Inferior parietal cortex (tissue), 1 donor: ENCODE measurements around the gene MOCOS.

Experiments used
- DNase-seq: peaks from one replicate; pipeline ENCODE4 v3.0.0-alpha.2; 2016; ENCODE audit errors: extremely low spot score

MOCOS gene

DNA sequence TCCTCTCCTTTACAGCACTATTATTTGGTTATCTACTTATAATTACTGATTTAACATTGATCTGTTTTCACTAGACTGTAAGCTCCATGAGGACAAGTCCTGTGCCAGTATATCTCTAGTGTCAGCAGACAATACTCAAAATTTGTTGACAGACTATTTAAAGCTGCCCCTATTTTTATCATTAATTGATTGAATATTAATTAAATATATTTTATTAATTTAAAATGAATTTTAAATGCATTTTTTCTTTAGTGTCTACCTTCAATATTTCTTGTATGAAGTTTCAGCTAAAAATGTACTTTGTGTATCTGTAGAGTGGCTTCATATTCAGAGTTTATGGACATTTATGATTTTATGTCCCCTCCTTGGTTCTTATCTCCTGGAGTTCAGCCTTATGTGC, 83.9 kb downstream of the MOCOS start:
- DNase-seq = no peak

DNA sequence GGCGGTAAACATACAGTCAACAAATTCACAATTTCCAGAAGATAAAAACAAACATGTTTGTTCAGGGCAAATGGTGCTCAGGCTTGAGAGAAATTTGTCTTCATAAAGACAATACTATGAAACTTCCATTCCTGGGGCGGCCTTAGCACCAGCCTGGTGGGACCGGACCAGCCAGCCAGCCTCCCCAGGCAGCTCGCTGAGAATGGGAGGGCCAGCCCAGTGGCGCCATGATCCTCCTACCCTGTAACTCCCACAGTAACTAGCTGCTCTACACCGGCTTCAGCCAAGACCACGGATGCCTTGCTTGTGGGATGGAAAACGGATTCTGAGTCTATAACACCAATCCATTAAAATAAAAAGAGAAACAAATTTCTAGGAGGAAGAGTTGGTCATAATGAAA, 86.0 kb downstream of the MOCOS start:
- no peak for DNase-seq

DNA sequence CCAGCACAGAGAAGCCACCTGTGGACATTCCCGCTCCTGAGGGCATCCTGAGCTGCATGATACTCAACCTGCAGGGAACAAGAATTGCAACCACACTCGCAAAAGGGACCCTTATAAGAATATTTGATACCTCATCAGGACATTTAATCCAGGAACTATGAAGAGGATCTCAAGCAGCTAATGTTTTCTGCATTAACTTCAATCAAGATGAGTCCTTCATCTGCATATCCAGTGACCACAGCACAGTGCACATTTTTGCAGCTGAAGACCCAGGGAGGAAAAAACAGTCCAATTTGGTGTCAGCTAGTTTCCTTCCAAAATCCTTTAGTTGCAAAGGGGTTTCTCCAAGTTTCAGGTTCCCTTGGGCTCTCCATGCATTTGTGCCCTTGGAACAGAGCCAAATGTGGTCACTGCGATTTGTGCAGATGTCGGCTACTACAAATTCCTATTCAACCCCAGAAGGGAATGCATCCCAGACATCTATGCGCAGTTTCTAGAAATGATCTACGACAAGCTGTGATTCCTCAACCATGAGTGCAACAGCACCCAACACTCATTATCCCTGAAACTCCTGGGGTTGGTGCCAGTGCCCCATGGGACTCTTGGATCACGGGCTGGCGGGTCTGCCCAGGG, 86.9 kb downstream of the MOCOS start:
- no peak for DNase-seq

DNA sequence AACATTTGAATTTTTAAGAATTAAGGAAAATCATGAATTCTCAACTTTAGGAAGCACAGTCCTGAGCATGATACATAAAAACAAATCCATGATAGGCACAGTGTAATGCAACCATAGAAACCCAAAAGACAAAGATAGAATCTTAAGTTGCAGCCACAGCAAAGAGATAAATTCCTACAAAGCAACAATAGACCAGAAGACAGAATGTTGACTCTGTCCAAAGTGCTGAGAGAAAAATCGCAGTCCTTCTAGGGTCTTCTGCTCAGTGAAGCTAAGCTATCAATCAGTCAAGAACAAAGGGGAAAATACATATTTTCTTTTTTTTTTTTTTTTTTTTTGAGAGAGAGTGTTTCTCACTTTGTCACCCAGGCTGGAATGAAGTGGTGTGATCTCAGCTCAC, 88.3 kb downstream of the MOCOS start:
- no peak for DNase-seq

DNA sequence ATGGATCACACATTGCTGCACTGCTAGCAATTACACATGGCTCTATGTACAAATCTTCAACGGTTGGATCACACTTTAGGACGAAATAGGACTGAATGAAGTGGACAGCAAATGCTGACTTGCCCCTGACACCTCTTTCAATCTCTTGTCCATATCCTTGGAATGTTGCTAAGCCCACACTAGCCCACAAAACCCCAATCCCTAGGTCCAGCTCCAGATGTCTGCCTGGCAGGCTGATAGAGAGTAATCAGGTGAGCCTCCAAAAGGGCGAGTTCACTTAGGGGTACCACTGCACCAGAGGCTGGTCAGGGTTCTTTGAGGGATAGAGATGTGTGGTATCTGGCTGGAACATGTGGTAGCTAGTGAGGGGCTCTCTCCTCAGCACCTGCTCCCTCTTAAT, 91.7 kb downstream of the MOCOS start:
- no peak for DNase-seq

DNA sequence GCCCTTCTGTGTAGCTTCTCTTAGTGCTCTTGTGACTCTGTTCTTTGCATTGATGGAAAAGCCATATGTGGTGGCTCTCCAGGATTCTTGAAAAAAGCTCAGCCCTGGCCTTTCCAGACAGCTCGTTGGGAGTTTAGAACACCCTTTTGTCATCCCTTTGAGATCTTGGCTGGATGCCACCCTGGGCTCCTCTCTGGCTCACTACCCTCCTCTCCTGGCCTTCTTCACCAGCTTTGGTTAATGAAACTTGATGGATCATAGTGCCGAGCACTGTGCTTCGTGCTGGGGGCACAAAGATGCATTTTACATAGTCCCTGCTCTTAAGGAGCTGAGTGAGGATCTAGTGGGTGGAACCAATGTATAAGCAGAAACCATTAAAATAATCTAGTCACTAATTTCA, 94.6 kb downstream of the MOCOS start:
- no peak for DNase-seq

DNA sequence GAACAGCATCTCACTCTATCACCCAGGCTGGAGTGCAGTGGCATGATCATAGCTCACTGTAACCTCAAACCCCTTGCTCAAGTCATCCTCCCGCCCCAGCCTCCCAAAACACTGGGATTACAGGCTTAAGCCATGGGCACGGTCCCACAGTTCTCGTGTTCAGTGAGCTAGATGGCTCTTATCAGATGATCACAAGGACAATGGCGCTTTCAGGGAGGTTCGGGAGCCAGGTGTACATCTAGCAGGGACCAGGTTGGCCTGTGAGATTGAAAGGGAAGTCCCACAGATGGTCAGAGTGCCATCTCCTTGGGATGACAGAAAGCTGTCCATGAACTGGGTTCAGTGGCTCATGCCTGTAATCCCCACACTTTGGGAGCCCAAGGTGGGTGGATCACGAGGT, 96.2 kb downstream of the MOCOS start:
- DNase-seq = no peak

DNA sequence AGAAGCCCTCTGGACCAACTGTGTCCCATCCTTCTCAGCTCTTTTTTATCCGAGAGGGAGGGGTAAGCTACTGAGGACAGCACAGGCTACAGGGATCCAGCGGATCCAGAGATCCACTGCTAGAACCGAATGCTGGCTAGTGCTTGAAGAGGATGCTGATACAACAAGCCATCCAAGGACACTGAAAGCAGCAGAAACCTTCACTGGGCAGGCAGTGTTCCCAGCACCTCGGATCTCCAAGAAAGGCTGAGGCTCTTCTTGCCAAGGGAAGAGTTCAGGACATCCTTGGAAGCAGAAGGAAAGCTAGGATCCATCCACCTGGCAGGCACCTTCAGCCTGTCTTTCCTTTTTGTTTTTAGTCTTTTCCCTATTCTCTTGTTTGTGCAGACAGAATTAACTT, 97.0 kb downstream of the MOCOS start:
- no peak for DNase-seq

DNA sequence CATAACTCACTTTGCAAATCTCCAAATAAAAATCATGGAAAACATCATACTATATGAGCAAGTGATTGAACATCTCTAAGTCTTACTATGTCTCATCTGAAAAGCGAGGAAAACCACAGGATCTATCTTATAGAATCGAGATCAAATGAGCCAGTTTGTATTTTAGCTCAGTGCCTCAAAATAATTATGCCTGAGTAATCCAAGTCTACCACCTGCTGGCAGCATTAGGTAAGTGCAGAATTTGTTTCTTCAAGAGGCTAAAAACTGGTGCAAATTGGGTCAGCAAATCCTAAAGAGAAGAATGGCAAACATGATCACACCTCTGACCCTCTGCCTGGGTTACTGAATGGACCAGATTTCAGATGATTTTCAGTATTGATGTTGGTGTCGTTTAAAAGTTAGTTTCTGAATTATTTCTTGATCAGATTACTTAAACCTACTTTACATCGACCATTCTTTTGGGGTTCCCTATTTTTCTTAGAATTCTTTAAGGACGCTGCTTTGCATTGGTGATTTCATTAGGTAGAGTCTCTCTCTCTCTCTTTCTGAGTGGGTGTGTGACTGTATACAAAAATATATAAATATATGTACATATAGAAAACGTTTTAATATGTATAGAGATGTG, 97.5 kb downstream of the MOCOS start:
- DNase-seq = peak; percentile 90

DNA sequence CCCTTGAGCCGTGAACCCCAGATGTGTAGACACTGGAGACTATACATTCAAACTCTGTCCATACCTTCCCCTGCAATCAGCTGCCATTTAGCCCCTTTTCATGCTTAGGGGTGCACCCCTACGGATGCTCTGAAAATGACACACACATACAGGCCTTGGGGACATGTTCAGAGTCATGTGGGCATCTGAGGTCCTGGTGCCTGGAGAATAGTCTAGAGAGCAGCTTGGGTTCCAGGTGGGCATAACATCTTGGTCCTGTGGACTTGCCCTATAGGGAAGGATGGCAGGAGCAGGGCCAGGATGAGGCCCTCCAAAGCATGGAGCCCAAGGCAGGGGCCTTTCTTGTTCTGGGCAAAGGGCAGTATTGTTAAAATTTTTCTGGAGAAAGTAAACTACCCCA, 100.4 kb downstream of the MOCOS start:
- no peak for DNase-seq

DNA sequence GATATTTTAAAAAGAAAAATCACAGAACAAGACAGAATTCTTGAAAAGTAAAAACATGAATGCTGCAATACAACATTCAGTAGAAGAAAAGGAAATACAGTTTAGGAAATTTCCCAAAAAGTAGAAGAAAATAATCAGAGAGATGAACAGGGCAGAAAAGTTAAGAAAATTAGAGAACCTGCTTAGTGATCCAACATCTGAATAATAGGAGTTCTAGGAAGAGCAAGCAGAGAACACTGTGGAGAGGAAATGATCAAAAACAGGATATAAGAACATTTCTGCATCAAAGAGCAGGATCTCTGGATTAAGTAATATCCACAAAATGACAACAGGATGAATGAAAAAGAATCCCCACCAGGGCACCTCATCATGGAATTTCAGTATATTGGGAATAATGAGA, 101.4 kb downstream of the MOCOS start:
- DNase-seq = no peak

DNA sequence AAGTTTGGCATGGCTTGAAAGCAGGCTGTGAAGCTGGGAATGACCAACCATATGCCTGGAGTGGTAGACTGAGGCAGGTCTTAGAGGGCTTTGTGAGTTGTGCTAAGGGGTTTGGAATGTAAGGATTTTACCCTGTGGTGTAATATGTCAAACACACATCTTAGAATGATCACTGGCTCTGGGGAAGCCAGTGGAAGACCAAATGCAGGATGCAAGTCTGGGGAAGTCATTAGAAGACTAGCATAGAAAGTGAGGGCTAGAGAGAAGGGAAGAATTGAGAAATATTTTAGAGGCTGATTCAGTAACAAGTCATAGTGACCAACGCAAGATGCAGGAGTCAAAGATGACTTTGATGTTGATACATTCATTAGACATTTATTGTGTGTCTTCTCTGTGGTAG, 106.7 kb downstream of the MOCOS start:
- DNase-seq = no peak

DNA sequence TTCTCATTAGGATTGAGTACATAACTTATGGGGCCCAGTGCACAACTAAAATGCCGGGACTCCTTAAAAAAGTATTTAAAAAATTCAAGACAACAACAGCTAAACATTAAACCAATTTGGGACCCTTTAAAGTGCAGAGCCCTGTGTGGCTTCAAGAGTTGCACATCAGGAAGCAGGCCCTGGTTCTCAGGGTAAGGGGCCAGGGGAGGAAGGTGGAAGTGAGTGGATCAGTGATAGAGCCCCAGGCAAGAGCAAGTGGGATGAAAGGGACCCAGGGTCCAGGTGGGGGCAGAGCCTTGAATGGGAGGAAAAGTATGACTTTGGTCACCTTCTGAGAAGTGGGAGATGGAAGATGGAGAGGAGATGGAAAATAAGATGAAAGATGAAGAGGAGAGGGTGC, 107.9 kb downstream of the MOCOS start:
- no peak for DNase-seq

DNA sequence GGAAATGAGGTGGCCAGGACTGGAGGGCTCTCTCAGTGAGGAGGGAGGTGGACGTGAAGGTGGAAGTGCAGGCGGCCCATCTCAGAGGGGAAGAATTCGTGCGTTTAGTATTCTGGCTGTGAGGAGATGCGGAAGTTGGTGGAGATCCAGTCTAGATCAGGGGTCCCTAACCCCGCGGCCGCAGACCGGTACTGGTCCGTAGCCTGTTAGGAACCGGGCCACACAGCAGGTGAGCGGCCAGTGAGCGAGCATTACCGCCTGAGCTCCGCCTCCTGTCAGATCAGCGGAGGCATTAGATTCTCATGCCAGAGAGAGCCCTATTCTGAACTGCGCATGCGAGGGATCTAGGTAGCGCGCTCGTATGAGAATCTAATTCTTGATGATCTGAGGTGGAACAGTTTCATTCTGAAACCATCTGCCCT, 108.6 kb downstream of the MOCOS start:
- DNase-seq = no peak

DNA sequence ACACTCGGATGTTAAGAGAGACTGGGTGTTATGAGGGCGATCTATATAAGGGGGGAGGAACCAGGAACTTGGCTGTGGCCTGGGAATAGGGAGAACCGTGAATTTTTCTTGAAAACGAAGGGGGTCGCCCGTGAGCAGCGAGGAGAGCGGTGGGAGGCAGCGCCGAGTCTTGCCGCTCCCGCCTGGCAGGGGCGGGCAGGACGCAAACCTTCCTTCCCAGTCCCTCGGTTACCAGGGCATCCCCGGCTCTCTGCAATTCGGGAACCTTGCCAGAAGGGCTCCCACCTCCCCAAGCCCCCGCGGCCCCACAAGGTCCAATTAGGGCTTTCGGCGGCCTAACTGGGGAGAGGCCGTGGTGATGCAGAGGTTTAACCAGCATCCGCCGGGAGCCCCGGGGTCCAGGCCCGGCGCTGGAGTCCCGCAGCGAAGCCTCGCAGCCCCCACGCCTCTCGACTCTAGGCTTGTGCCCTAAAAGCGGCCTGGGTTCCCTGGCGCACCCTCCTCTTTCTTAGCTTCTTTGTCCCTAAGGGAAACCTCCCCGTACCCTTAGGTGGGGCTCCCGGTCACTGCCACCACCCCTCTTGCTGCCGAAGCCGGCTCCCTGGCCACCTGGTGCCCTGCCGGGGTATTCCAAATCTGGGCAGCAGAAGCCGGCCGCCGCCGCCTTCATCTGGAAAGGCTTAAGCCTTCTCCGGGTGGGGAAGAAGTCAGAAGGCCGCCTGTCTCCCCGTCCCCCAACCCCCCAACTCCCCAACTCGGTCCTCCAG, 109.5 kb downstream of the MOCOS start:
- peak; percentile 70 for DNase-seq

DNA sequence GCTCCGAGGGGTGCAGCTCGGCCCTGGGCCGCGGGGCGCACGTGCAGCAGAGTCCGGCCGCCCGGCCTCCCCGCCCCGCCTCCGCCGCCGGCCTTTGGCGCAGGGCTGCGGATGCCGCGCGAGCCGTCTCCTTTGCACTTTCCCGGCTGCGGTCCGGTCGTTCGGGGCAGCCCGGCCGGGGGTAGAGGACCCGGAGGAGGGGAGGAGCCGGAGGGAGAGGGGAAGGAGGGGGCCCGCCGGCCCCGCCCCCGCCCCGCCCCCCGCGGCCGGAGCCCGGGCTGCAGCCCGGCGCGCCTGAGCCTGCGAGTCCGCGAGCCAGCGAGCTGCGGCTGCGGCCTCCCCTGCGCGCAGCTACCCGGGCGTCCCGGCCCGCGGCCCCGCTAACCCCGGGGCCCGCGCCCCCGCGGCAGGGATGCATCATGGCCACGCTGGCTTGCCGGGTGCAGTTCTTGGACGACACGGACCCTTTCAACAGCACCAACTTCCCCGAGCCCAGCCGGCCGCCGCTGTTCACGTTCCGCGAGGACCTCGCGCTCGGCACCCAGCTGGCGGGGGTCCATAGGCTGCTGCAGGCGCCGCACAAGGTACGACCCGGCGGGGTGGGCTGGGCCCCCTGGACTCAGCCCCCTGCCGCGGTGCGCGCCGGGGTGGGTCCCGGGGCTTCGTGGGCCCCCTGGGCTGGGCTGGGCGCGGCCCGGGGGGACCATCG, 110.3 kb downstream of the MOCOS start, which contains the start of gene FHOD3:
TSS of gene FHOD3 (plus strand) at position 297 of the 709 bp plus-strand sequence. CDS start at position 420, 123 bp downstream.
- DNase-seq = peak; percentile 11

DNA sequence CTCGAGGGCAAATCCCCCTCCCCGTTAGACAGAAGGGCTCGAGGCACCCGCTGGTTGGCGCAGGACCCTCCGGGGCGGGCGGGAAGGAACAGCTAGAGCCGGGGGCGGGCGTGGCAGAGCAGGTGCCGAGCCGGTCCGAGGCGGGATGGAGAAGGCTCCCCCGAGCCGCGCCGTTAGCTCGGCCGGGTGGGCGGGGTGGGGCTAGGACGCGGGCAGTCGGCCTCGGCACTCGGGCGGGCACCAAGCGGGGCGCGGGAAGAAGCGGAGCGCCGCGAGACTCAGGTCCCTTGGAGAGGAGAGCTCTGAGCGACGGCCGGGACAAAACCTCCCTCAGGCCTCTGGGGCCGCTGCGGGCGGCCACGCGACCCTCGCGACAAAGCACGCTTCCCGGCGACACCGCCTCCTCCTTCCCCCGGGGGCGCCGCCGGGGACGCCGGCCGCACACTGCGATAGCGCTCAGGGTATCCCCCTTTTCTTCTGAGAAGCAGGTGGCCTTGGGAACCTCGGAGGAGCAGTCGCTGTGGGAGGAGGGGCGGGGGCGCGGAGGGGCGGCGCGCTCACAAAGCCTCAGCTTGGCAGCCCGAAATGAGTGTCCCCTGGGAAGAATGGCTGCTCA, 110.9 kb downstream of the MOCOS start:
- DNase-seq = no peak

DNA sequence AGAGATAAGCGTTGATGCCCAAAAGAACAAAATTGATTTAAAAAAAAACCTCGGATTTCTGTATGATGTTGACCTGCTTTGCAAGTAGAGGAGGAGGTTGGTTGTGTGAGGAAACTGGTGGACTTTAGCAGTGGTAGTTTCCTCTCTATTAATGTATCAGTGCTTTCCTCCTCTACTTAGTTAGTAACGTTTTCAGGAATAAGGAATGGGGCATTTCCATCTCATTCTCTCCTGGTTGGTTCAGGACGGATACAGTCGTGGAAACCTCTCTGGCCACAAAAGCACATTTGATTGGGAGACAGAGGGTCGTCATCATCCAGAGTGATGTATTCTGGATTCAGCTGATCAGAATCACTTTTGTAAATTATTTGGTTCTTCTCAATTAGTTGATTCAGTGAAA, 111.7 kb downstream of the MOCOS start:
- no peak for DNase-seq

DNA sequence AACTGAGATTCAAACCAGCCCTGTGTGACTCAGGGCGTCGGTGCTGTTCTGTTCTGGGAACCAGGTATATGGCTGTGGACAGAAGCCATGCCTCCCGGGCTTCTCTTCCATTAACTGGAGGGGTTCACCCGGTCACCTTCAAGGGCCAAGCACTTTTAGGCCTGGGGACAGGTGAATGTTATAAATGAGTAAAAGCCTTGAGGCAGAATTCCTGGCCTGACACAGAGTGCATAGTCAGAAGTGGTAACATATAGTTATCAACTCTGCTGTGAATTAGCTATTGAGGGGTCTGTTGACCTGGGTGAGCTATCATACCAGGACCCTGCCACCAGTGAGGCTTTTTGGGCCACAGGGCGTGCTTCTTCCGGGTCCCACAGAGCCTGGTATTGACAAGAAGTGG, 112.9 kb downstream of the MOCOS start:
- no peak for DNase-seq

DNA sequence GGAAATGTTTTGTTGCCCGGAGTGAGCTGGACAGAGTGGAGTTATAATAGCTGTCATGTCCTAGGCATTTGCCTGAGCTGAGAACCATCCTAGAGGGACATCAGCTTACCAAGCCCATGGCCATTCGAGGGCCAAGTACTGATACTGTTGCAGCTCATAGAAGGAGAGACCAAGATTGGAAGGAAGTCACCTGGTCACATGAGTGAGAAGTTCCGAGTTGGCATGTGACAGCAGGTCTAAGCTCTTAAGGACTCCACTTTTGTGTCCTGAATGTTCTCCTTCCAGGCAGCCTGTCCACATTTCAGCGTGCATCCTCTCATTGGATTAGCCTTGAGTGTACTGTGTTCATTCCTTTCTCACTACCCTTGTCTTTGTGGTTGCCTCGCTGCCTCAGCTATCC, 114.6 kb downstream of the MOCOS start:
- no peak for DNase-seq

DNA sequence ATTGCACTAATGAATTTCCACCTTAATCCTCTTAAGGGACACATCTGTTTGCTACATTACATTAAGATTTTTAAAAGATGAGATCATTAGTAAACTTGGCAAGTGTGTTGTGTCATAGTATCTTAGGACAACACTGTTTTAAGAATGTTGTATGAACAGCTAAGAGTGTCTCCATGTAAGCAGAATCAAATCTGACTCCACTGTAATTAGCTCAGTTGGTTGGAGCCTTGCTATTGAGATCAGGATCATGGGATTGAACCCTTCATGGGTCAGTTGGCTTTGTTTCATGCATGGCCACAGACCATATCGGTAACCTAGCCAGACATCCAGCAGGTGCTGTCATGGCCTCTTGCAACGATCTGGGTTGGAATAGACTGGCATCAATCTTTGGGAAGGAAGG, 115.4 kb downstream of the MOCOS start:
- no peak for DNase-seq

DNA sequence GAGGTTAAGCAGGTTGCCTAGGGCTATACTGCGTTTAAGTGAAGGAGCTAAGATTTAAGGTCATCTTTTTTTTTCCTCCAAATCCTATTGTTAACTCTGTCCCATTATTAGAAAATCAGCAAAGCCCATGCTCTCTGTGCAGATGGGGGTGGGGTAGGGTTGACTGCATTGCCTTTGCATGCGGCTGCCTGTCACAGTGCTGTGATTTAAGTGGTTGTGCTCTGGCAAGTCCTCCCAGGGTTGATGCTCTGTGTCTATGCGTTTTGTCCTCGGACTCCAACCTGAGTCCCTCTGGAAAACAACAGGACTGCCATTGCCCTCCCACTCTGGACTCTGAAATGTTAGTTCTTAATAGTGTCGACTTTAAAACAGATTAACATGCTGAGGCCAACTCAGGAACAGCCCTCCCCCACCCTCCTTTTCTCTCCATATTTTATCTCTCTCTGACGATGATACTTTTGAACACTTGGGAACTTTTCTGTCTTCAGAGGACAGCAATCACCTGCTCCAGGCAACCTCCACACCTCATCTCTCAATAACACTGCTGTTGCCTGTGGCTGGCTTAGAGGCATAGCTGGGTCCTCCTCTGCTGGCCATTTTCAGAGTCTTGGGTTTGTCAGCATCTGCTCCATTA, 116.0 kb downstream of the MOCOS start:
- DNase-seq = no peak
